Ascending aorta (tissue), 2 donors: ENCODE measurements around the gene MCTP1. TPM values are rescaled to one million over a fixed set of nuclear protein-coding genes. Genes with fewer than 3 reads are reported as not detected.

Source experiments
- DNase-seq, 2 donors: peaks; one replicate each; pipeline ENCODE4 v3.0.0-alpha.2; 2019; ENCODE audit warnings: low spot score in 2 of 2
- H3K27ac ChIP-seq, 2 donors: fragments of 200-600 bp; sonication (generic); one replicate each; pipeline ENCODE4 v1.5.1; 2016 to 2017; ENCODE audit warnings: mild to moderate bottlenecking in 1 of 2
- H3K27me3 ChIP-seq: fragments of 200-600 bp; sonication (generic); one replicate; pipeline ENCODE4 v1.5.1; 2017
- H3K36me3 ChIP-seq, 2 donors: fragments of 200-600 bp; sonication (generic); one replicate each; pipeline ENCODE4 v1.5.1; 2016
- H3K4me1 ChIP-seq, 2 donors: fragments of 200-600 bp; sonication (generic); one replicate each; pipeline ENCODE4 v1.5.1; 2016 to 2017; ENCODE audit warnings: mild to moderate bottlenecking in 1 of 2
- H3K4me3 ChIP-seq, 2 donors: fragments of 200-600 bp; sonication (generic); one replicate each; pipeline ENCODE4 v1.5.1; 2016 to 2017; ENCODE audit warnings: mild to moderate bottlenecking in 1 of 2
- H3K9me3 ChIP-seq, 2 donors: fragments of 200-600 bp; sonication (generic); one replicate each; pipeline ENCODE4 v1.5.1; 2016
- intact Hi-C: fragments of 100-400 bp; cut with DNase I; formaldehyde crosslinking; loops from one replicate; pipeline ENCODE4 v1.15.1; 2023
- total RNA-seq: library from RNA; depleted of rRNA; stranded (reverse); fragments of >200 nt; gene quantifications from one replicate; pipeline ENCODE4 v1.1.0, GENCODE V29; 2016
- TF ChIP-seq, protein P1 (sequence below), 3 experiments: fragments of 200-600 bp in 2 of 3; fragments of 450-650 bp in 1 of 3; sonication (generic) in 2 of 3; IDR thresholded peaks; one replicate each; pipeline ENCODE4 v1.5.1; 2016 to 2019; ENCODE audit warnings: antibody characterized with exemption in 3 of 3, mild to moderate bottlenecking in 1 of 3, moderate library complexity in 1 of 3

The MCTP1 gene
- total RNA-seq, 1 donor from 2014 or later: 112 TPM

DNA sequence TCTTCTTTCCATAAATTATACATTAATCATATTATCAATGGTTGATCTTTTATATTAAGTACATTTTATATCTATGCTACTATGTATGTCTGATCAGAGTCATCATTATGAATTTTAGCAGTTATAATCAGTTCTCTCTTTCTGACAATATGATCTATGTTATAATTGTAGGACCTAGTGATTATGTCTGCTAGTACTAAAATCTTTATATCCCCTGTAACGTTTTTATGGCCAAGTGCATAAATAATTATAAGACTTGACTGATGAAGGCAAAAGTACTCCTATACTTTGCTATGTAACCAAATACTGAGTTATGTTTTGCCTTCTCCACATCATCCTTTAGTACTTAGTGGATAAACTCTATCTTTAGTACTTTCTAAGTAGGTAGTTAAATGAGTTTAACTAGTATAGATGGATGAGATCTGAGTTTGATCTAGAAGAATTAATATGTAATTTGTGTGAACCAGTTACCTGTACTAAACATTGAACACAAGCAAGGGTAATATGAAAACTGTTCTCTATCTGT, 591.0 kb downstream of the MCTP1 start:
- Histone ChIP-seq H3K4me1 (no peaks in the 10 kb centered on the region), H3K9me3 (no peaks in the 10 kb centered on the region), H3K4me3 (no peak overlapping the region), H3K36me3 (no peaks in the 10 kb centered on the region), H3K27ac (no peak overlapping the region), H3K27me3 (no peaks in the 10 kb centered on the region)
- no peak for DNase-seq
- intact Hi-C loops: no loop called here
- TF ChIP-seq, protein P1, sequence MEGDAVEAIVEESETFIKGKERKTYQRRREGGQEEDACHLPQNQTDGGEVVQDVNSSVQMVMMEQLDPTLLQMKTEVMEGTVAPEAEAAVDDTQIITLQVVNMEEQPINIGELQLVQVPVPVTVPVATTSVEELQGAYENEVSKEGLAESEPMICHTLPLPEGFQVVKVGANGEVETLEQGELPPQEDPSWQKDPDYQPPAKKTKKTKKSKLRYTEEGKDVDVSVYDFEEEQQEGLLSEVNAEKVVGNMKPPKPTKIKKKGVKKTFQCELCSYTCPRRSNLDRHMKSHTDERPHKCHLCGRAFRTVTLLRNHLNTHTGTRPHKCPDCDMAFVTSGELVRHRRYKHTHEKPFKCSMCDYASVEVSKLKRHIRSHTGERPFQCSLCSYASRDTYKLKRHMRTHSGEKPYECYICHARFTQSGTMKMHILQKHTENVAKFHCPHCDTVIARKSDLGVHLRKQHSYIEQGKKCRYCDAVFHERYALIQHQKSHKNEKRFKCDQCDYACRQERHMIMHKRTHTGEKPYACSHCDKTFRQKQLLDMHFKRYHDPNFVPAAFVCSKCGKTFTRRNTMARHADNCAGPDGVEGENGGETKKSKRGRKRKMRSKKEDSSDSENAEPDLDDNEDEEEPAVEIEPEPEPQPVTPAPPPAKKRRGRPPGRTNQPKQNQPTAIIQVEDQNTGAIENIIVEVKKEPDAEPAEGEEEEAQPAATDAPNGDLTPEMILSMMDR (IDR thresholded peaks at IDR 0.05): no peak

DNA sequence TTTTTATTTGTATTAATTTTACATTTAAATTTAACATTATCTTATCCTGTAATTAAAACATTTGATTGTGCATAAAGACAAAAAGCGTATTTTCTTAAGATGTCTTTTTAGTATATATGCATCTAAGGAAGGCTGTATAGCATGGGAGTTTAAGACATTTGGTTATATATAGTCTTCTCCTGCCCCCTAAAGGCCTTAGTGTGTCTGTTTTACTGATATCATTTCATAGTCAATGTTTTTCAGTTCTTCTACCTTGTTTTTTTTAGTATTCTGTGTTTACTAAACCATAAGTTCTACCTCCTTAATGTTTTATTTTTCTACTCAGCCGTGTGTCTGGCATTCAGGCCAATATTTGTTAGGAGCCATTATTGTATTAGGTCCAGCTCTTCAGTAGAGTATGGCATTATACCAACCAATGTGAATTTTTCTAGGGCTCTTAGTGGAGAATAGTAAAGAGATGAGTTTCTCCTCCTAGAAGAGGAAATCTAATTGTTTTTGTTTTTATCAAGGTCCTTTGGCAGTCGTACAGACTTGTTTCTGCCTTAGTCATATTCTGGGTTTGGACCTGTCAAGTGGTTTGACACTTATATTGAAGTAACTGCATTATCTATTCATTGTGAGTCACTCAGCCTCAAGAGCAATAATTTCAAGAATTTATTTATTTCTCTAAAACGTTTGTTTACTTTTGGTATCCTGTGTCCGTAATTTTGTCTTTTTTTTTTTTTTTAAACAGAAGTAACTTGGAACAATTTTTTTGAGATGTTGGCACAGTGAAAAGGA, 591.7 kb downstream of the MCTP1 start:
- TF ChIP-seq, protein P1 (IDR thresholded peaks at IDR 0.05): peak in 1 of 3 experiments; percentile 28
- no peak for DNase-seq
- intact Hi-C loops: no loop called here
- no peaks in the 10 kb centered on the region for H3K9me3 ChIP-seq
- H3K4me3 ChIP-seq: no peak overlapping the region
- H3K27me3 ChIP-seq: no peaks in the 10 kb centered on the region
- H3K36me3 ChIP-seq: no peaks in the 10 kb centered on the region
- H3K27ac ChIP-seq: no peak overlapping the region
- H3K4me1 ChIP-seq: no peaks in the 10 kb centered on the region

DNA sequence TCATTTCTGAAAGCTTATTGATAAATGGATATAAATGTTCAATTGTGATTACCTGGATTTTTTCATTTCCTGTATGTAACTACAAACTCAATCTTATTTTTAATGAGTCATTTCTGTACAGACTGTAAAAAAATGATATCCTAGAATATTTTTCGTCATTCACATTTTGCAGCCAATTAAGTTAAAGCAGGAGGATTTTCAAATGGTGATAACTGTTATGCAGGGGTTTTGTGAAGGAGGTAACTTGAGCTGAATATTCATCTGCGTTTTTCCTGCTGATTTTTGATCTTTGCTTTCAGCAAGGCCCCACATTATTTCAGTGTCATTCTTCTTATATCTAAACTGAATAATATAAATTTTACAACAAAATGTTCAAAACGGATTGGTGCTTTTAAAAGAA, 592.3 kb downstream of the MCTP1 start:
- Histone ChIP-seq H3K36me3 (no peaks in the 10 kb centered on the region), H3K4me3 (no peak overlapping the region), H3K4me1 (no peaks in the 10 kb centered on the region), H3K9me3 (no peaks in the 10 kb centered on the region), H3K27me3 (no peaks in the 10 kb centered on the region), H3K27ac (no peak overlapping the region)
- intact Hi-C loops: no loop called here
- no peak for DNase-seq
- TF ChIP-seq, protein P1 (IDR thresholded peaks at IDR 0.05): no peak

DNA sequence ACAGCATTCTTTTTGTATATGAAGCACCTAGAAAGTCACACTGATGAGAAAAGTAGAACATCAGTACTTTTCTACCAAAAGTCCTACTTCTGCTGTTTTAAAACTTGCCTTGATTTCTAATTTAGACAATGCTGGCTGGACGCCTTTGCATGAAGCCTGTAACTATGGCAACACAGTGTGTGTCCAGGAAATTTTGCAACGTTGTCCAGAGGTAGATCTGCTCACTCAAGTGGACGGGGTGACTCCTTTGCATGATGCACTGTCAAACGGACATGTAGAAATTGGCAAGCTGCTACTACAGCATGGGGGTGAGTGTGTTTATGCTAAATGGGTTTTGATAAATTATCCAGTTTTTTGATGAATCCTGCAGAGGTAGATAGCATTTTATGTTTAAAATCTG, 592.9 kb downstream of the MCTP1 start:
- H3K27me3 ChIP-seq: no peaks in the 10 kb centered on the region
- no peak for DNase-seq
- H3K36me3 ChIP-seq: no peaks in the 10 kb centered on the region
- H3K4me3 ChIP-seq: no peak overlapping the region
- intact Hi-C loops: no loop called here
- H3K9me3 ChIP-seq: no peaks in the 10 kb centered on the region
- no peak overlapping the region for H3K27ac ChIP-seq
- no peaks in the 10 kb centered on the region for H3K4me1 ChIP-seq
- TF ChIP-seq, protein P1 (IDR thresholded peaks at IDR 0.05): no peak

DNA sequence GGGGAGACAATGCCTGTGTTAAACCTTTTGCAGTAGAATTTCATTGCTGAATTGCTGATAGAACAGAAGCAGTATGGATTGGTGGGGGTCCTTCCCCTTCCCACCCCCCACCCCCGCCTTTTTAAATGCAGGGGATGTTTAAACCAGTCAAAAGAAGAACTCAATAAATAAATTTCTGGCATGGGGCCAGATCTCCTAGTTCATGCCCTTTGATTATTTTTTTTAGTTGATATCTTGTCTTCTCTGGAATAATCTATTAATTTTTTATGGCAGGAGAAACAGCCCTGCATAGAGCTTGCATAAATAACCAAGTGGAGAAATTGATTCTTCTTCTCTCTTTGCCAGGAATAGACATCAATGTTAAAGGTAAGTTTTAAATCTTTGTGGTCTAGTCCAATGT, 593.6 kb downstream of the MCTP1 start:
- no peak for DNase-seq
- no peaks in the 10 kb centered on the region for H3K4me1 ChIP-seq
- H3K27ac ChIP-seq: no peak overlapping the region
- H3K4me3 ChIP-seq: no peak overlapping the region
- no peaks in the 10 kb centered on the region for H3K36me3 ChIP-seq
- H3K9me3 ChIP-seq: no peaks in the 10 kb centered on the region
- no peaks in the 10 kb centered on the region for H3K27me3 ChIP-seq
- intact Hi-C loops: no loop called here
- TF ChIP-seq, protein P1 (IDR thresholded peaks at IDR 0.05): no peak
